Peyer's patch (tissue), 4 donors: ENCODE measurements around the gene MYO3B.

Source experiments
- CTCF ChIP-seq, 6 experiments: fragments of 450-650 bp in 4 of 6; fragments of 200-600 bp in 2 of 6; sonication (generic) in 1 of 6; IDR thresholded peaks; one replicate each; pipeline ENCODE4 v1.5.1; 2017 to 2019; ENCODE audit warnings: antibody characterized with exemption in 6 of 6, mild to moderate bottlenecking in 3 of 6, moderate library complexity in 1 of 6
- POLR2A ChIP-seq, 2 donors: fragments of 450-650 bp; IDR thresholded peaks; one replicate each; pipeline ENCODE4 v1.5.1; 2017; ENCODE audit warnings: antibody characterized with exemption in 2 of 2, mild to moderate bottlenecking in 2 of 2, moderate library complexity in 2 of 2

- TF ChIP-seq CTCF (IDR thresholded peaks at IDR 0.05) = no peak
- no peak for TF ChIP-seq POLR2A (IDR thresholded peaks at IDR 0.05)
Measured at GRCh38 chr2:170141865-170142264, 36.1 kb upstream of the MYO3B start.
